PC-9 (cell line): Measurements from ENCODE around the gene FAM184A.

Source experiments
- EZH2 ChIP-seq: fragments of 200-600 bp; sonication (generic); IDR thresholded peaks from 2 replicates; pipeline ENCODE4 v1.8.0; 2017; ENCODE audit warnings: antibody characterized with exemption, low read depth
- TF ChIP-seq, protein P1 (sequence below): fragments of 200-600 bp; sonication (generic); conservative IDR thresholded peaks from 2 replicates; pipeline ENCODE4 v1.6.1; 2017; ENCODE audit warnings: mixed run types, antibody characterized with exemption, mild to moderate bottlenecking, moderate library complexity

DNA sequence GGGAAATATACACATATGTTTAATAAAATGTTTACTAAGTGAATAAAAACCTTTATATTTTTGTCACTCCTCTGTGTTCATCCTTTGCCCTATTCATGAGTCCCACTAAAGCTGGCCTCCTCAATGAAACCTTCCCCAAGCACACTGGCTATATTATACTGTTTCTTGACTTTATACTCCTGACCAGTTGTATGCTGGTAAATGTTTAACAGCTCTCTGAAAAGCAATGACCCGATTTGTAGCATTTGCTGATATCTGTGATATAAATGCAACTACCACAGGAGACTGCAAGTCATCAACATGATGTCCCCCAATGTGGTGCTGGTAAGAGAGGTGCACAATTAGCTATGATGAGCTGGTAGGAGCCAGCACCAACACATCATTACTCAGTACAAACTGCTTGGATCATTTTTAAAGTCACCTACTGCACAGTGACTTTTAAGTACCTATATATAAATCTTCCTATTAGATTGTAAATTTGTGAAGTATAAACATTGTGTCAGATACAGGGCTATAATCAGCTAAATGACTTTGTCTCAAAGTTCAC, 78.9 kb downstream of the FAM184A start:
- TF ChIP-seq, protein P1, sequence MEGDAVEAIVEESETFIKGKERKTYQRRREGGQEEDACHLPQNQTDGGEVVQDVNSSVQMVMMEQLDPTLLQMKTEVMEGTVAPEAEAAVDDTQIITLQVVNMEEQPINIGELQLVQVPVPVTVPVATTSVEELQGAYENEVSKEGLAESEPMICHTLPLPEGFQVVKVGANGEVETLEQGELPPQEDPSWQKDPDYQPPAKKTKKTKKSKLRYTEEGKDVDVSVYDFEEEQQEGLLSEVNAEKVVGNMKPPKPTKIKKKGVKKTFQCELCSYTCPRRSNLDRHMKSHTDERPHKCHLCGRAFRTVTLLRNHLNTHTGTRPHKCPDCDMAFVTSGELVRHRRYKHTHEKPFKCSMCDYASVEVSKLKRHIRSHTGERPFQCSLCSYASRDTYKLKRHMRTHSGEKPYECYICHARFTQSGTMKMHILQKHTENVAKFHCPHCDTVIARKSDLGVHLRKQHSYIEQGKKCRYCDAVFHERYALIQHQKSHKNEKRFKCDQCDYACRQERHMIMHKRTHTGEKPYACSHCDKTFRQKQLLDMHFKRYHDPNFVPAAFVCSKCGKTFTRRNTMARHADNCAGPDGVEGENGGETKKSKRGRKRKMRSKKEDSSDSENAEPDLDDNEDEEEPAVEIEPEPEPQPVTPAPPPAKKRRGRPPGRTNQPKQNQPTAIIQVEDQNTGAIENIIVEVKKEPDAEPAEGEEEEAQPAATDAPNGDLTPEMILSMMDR: no peak
- no peak for TF ChIP-seq EZH2
